HS-27A (cell line): ENCODE measurements around the gene SLC12A9.

Experiments used
- DNase-seq: peaks from one replicate; pipeline ENCODE4 v3.0.0-alpha.2; 2012; ENCODE audit warnings: low read depth, missing footprints

SLC12A9 gene

GRCh38 chr7:100884736-100885439, 32.4 kb downstream of the SLC12A9 start:
- no peak for DNase-seq

GRCh38 chr7:100885440-100886141, 33.1 kb downstream of the SLC12A9 start:
- DNase-seq, result no peak

- no peak for DNase-seq
Measured at GRCh38 chr7:100886142-100886935, 33.8 kb downstream of the SLC12A9 start.

GRCh38 chr7:100886936-100887515, 34.5 kb downstream of the SLC12A9 start:
- no peak for DNase-seq

DNA sequence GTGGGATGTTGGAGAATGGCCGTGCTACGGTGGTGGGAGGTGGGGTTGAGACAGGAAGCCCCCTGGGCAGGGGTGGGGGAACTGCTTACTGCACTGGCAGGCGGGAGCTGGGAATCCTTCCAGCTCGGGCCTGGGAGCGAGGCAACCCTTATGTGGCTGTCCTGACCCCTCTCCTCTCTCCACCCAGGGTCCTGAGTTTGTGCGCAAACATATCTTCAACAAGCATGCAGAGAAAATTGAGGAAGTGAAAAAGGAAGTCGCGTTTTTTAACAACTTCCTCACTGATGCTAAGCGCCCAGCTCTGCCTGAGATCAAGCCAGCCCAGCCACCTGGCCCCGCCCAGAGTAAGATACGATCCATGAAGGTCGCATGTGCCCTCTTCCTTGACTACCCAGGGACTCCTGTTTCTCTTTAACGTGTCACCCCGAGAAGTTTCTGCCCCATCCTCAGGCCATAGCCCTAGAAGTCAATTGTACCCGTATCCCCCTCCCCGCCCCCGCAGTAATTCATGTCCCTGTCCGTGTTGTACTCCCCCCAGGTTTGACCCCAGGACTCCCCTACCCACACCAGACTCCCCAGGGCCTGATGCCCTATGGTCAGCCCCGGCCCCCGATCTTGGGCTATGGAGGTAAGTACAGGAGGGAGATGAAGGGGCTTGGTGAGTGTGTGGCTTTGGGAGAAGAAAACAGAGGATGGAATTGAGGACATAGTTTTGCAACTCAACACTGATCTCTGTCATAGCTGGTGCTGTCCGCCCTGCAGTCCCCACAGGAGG, 35.2 kb downstream of the SLC12A9 start:
- DNase-seq, result no peak

- no peak for DNase-seq
Measured at GRCh38 chr7:100888291-100888987, 35.9 kb downstream of the SLC12A9 start.

GRCh38 chr7:100888988-100889750, 36.7 kb downstream of the SLC12A9 start, which contains the start of gene UFSP1:
Gene UFSP1 (minus strand): TSS chr7:100889715. CDS start chr7:100889271, 444 bp downstream.
- no peak for DNase-seq

- DNase-seq, result no peak
Measured at GRCh38 chr7:100890653-100891567, 38.4 kb downstream of the SLC12A9 start.

DNA sequence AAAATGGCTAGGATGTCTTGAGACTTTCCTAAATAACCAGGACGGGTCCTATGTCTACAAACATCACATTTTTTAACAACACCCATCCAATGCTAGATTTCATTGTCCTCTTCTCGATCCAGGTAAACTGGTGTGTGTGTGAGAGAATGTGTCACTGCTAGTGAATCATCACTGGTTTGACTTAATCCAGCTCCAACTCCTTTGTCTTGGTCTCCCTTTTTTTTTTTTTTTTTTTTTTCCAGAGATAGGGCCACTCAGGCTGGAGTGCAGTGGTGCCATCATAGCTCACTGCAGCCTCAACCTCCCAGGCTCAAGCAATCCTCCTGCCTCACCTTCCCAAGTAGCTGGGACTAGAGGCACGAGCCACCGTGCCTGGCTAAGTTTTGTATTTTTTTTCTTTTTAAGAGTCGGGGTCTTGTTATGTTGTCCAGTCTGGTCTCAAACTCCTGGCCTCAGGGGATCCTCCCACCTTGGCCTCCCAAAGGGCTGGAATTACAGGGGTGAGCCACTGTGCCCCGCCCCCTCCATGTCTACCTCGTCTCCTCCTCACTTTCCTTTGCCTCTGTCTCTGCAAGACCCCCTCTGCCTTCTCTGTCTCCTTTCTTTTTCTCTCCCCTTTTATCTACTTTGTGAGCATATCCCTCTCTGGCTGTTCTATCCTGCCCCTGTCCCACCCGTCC, 39.2 kb downstream of the SLC12A9 start:
- no peak for DNase-seq

DNA sequence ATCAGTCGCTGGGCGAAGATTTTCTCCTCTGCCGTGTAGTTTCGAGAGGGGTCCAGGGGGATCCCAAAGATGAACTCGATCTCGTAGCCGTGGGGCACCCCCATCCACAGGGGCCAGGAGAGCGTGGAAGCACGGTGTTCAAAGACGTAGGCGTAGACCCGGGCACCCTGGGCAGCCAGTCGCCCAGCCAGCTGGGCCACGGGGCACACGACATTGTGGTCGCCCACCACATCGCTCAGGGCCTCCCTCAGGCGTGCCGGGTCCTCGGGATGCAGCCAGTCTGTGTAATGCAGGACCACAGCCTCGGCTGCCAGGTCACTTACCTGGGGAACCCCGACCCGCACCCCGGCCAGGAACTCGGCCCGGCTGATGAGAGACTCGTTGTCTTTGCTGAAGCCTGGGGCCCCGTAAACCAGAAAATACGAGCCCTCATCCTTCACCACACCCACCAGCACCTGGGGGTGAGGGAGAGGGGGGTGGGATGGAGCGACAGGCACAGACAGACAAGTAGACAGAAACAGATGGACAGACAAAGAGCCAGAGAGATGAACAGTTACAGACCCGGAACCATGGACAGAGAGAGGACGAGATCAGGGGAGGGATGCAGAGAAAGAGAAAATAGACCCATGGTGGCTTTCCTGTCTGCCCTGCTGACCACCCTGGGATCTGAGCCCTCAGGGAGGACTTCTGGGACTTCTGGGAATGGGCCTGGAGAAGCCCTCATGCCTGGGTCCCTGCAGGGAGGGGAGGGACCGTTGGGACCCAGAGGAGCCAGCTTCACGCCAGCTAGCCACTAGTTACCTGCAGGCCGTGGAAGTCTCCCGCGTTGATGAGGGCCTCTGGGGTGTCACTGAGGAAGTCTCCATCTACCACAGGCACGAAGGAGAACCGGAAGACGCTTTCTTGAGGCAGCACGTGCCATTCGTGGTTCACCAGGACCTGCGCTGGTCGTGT, 40.1 kb downstream of the SLC12A9 start:
- no peak for DNase-seq

DNA sequence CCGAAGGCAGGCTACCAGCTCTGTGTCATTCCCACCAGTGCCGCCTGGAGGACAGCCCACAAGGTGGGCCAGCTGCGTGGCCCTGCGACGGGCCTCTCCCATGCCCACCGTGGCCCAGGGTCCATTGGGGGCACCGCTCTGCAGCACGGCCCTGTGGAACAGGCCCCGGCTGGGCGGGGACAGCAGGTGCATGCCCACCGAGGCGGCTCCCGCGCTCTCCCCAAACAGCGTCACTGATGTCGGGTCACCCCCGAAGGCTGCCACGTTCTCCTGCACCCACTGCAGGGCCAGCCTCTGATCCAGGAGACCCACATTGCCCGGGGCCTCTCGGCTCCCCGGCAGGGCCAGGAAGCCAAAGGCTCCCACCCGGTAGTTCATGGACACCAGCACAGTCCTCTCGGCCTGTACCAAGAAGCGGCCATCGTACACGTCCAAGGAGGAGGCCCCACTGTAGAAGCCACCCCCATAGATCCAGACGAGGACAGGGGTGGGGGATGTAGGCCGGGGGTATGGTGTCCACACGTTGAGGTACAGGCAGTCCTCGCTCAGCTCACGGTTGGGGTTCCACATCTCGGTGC, 40.9 kb downstream of the SLC12A9 start:
- no peak for DNase-seq

DNA sequence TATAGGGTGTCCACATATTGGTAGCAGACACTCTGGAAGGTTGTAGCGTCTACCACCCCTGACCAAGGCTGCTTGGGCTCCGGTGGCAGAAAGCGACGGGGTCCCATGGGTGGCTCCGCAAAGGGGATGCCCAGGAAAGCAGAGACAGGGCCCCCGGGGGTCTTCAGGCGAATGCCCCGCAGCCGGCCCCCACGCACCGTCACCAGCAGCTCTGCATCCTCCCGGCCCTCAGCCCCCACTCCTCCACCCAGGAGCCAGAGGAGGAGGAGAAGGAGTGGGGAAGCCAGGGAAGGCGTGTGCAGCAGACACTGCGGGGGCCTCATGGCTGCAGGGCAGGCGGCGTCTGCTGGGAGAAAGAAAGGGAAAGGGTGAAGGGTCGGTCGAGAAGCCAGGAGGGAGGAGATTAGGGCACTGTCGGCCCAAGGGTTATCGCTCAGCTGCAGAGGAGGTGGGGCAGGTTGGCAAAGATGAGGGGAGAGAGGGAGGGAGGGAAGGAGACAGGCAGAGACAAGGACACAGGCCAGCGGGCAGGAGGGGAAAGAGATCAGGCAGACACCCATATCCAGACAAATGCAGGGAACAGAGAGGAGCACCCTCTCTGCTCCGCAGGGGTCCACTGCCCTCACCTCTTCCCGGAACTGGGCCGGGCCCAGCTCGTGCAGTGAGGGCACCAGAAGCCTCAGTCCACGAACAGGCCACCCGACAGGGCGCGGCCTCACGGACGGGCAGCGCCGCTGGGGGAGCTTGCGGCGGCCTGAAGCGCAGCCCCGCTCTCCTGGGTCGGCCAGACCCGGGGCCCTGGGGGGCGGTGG, 41.6 kb downstream of the SLC12A9 start:
- no peak for DNase-seq

DNA sequence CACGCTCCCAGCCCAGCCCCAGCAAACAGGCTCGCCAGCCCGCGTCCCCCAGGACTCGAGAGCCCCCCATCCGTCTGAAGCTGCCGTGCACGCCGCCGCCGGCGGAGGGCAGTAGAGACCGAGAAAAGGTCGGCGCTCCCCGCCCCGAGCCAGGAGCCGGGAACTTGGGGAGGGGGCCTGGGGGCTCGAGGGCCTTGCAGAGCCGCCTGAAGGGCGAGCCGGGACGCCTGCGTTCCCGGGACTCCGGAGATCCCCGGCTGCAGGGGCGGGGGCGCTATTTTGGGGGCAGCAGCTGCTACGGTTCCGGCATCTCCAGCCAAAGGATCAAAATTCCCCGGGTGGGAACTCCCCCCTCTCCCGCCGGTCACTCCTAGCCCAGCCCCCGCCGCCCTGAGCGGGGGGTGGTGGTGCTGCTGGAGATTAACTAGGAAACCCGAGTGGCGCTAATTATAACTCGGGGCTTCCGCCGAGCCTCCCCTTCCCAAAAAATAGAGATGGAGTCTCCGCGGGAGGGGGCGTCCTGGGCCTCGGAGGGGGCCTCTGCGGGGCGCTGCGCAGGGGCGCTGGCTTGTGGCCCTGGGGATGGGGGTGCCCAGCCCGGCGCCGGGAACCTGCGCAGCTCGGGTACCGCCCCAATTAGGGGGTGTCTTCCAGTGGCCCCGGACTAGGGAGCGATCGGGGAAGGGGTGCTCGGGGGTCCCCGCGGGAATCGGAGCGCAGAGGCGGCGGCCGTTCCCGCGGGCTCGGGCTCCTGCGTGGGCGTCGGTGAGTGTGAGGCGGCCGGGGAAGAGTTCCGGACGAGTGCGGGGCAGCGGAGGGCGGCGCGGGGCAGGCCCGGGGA, 42.6 kb downstream of the SLC12A9 start:
- DNase-seq, result no peak

DNA sequence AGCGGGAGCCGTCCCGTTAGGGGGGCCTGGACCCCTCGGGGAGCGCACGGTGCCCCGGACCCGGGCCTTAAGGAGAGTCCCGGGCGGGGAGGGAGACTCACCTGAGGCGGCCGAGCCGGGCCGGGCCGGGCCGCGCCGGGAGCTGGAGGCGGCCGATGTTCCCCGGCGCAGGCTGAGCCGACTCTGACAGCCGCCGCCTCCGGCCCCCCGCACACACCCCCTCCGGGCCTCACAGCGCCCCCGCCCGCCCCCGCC, 43.1 kb downstream of the SLC12A9 start, which contains the start of gene ACHE:
Gene ACHE (minus strand): TSS at position 188 of the 255 bp plus-strand sequence. CDS start 1,656 bp downstream, outside the sequence.
- DNase-seq, result no peak
